Measurements from ENCODE around the gene SDHA. TPM values are rescaled to one million over a fixed set of nuclear protein-coding genes. Genes with fewer than 3 reads are reported as not detected.
A peak's percentile ranks its signal among the peaks of the same experiment; 100 is the strongest.

SDHA gene
- total and polyA plus RNA-seq, 2 of the 13 experiments (the other 11 are each of a cell fraction or from before 2014, with no cell fraction given): 185 to 240 TPM

DNA sequence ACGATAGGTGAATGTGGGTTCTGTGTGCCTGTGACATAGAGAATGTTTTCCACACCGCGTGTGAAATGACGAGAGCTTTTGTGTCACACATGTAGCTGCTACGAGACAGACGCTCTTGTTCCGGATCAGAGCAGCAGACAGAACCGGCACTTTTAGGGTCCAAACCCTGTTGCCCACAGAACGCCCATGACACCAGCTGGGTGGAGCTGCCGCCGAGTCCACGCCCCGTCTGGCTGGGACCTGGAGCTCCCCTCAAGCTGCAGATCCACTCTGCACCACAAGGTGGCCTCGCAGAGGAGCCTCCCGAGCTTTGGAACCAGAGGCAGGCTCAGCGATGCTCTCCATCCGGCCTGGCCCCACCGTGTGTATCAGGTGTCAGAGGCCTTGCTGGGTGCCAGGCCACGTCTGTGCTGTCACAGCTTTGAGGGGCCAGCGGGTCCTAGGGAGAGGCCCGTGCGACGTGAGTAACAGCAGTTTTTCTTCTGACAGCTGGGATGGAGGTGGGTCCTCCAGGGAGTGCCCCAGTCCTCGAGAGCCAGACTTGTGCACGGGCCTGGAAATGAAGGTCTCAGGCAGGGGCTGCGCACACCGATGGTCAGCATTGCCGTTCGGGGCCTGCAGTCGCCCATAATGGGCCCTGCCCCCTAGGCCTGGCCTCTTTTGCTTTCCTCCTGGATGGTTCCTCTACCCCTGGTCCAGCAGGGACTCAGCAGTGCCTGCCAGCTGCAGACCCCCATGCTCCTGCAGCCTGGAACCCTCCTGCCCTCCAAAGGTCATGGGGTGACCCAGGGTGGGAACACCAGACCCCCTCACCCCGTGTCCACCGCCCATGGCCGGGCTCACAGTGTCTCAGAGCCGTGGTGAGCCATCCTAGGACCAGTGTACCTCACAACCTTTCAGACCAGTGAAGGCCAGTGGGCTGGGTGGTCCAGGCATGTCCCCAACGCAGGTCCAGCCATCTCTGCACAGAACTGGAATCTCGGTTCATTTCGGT, 29.3 kb upstream of the SDHA start (continued):
- no peak for TF ChIP-seq TBL1XR1 (IDR thresholded peaks at IDR 0.05; ENCODE audit: borderline replicate concordance, low read length, partially characterized antibody)
- 0 out of 2 replicates have a peak, but pooled peaks have one; percentile 24 for TF ChIP-seq TARDBP (CRISPR knock-in tag; IDR thresholded peaks at IDR 0.05)
- no peak for TF ChIP-seq ZNF30 (CRISPR knock-in tag; IDR thresholded peaks at IDR 0.05)
- TF ChIP-seq ZNF816 (CRISPR knock-in tag; IDR thresholded peaks at IDR 0.05; ENCODE audit: borderline replicate concordance): no peak
- TF ChIP-seq ZNF563 (CRISPR knock-in tag; IDR thresholded peaks at IDR 0.05): no peak
- no peak for TF ChIP-seq ZNF441 (CRISPR knock-in tag; IDR thresholded peaks at IDR 0.05; ENCODE audit: borderline replicate concordance)
- no peak for TF ChIP-seq ONECUT2 (CRISPR knock-in tag; IDR thresholded peaks at IDR 0.05)
- TF ChIP-seq ZNF776 (CRISPR knock-in tag; IDR thresholded peaks at IDR 0.05): no peak
- TF ChIP-seq, protein P1, sequence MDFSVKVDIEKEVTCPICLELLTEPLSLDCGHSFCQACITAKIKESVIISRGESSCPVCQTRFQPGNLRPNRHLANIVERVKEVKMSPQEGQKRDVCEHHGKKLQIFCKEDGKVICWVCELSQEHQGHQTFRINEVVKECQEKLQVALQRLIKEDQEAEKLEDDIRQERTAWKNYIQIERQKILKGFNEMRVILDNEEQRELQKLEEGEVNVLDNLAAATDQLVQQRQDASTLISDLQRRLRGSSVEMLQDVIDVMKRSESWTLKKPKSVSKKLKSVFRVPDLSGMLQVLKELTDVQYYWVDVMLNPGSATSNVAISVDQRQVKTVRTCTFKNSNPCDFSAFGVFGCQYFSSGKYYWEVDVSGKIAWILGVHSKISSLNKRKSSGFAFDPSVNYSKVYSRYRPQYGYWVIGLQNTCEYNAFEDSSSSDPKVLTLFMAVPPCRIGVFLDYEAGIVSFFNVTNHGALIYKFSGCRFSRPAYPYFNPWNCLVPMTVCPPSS (IDR thresholded peaks at IDR 0.05): no peak
- TF ChIP-seq ZNF17 (CRISPR knock-in tag; IDR thresholded peaks at IDR 0.05): no peak
- TF ChIP-seq, protein P2, sequence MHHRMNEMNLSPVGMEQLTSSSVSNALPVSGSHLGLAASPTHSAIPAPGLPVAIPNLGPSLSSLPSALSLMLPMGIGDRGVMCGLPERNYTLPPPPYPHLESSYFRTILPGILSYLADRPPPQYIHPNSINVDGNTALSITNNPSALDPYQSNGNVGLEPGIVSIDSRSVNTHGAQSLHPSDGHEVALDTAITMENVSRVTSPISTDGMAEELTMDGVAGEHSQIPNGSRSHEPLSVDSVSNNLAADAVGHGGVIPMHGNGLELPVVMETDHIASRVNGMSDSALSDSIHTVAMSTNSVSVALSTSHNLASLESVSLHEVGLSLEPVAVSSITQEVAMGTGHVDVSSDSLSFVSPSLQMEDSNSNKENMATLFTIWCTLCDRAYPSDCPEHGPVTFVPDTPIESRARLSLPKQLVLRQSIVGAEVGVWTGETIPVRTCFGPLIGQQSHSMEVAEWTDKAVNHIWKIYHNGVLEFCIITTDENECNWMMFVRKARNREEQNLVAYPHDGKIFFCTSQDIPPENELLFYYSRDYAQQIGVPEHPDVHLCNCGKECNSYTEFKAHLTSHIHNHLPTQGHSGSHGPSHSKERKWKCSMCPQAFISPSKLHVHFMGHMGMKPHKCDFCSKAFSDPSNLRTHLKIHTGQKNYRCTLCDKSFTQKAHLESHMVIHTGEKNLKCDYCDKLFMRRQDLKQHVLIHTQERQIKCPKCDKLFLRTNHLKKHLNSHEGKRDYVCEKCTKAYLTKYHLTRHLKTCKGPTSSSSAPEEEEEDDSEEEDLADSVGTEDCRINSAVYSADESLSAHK (CRISPR knock-in tag; IDR thresholded peaks at IDR 0.05; ENCODE audit: borderline replicate concordance): no peak
- peak; percentile 51; the same call in 1 of the 3 replicates for TF ChIP-seq MXI1 (IDR thresholded peaks at IDR 0.05; ENCODE audit: borderline replicate concordance, low read depth, low read length)
- TF ChIP-seq, protein P3, sequence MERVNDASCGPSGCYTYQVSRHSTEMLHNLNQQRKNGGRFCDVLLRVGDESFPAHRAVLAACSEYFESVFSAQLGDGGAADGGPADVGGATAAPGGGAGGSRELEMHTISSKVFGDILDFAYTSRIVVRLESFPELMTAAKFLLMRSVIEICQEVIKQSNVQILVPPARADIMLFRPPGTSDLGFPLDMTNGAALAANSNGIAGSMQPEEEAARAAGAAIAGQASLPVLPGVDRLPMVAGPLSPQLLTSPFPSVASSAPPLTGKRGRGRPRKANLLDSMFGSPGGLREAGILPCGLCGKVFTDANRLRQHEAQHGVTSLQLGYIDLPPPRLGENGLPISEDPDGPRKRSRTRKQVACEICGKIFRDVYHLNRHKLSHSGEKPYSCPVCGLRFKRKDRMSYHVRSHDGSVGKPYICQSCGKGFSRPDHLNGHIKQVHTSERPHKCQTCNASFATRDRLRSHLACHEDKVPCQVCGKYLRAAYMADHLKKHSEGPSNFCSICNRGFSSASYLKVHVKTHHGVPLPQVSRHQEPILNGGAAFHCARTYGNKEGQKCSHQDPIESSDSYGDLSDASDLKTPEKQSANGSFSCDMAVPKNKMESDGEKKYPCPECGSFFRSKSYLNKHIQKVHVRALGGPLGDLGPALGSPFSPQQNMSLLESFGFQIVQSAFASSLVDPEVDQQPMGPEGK (CRISPR knock-in tag; IDR thresholded peaks at IDR 0.05): 0 out of 2 replicates have a peak, but pooled peaks have one; percentile 32
- TF ChIP-seq, protein P4, sequence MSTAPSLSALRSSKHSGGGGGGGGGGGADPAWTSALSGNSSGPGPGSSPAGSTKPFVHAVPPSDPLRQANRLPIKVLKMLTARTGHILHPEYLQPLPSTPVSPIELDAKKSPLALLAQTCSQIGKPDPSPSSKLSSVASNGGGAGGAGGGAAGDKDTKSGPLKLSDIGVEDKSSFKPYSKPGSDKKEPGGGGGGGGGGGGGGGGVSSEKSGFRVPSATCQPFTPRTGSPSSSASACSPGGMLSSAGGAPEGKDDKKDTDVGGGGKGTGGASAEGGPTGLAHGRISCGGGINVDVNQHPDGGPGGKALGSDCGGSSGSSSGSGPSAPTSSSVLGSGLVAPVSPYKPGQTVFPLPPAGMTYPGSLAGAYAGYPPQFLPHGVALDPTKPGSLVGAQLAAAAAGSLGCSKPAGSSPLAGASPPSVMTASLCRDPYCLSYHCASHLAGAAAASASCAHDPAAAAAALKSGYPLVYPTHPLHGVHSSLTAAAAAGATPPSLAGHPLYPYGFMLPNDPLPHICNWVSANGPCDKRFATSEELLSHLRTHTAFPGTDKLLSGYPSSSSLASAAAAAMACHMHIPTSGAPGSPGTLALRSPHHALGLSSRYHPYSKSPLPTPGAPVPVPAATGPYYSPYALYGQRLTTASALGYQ (CRISPR knock-in tag; IDR thresholded peaks at IDR 0.05): no peak
- no peak for TF ChIP-seq POLR2A (IDR thresholded peaks at IDR 0.05; ENCODE audit: insufficient read depth in 1 of 2, low read depth in 2 of 2, low read length in 2 of 2)
- peak; percentile 90; the same call in 1 of the 2 replicates for TF ChIP-seq ZNF607 (CRISPR knock-in tag; IDR thresholded peaks at IDR 0.05; ENCODE audit: borderline replicate concordance)
- TF ChIP-seq, protein P5, sequence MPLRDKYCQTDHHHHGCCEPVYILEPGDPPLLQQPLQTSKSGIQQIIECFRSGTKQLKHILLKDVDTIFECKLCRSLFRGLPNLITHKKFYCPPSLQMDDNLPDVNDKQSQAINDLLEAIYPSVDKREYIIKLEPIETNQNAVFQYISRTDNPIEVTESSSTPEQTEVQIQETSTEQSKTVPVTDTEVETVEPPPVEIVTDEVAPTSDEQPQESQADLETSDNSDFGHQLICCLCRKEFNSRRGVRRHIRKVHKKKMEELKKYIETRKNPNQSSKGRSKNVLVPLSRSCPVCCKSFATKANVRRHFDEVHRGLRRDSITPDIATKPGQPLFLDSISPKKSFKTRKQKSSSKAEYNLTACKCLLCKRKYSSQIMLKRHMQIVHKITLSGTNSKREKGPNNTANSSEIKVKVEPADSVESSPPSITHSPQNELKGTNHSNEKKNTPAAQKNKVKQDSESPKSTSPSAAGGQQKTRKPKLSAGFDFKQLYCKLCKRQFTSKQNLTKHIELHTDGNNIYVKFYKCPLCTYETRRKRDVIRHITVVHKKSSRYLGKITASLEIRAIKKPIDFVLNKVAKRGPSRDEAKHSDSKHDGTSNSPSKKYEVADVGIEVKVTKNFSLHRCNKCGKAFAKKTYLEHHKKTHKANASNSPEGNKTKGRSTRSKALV (CRISPR knock-in tag; IDR thresholded peaks at IDR 0.05): no peak
